HepG2 (cell line): ENCODE data around the gene SMCO4. TPM values are rescaled to one million over a fixed set of nuclear protein-coding genes. Genes with fewer than 3 reads are reported as not detected.
A peak's percentile ranks its signal among the peaks of the same experiment; 100 is the strongest.

Experiments used
- AHR ChIP-seq: IDR thresholded peaks from 2 replicates; pipeline ENCODE4 v1.6.1; 2018; ENCODE audit warnings: missing genetic modification reagents, missing compliant biosample characterization
- ARNTL ChIP-seq: sonication (generic); formaldehyde crosslinking; IDR thresholded peaks from 2 replicates; pipeline ENCODE4 v1.4.0; 2020; ENCODE audit warnings: mild to moderate bottlenecking, missing genetic modification reagents
- GATAD1 ChIP-seq: IDR thresholded peaks from 2 replicates; pipeline ENCODE4 v1.6.1; 2016; ENCODE audit warnings: missing genetic modification reagents, missing compliant biosample characterization
- HES4 ChIP-seq: sonication (generic); formaldehyde crosslinking; IDR thresholded peaks from 2 replicates; pipeline ENCODE4 v1.9.0; 2021; ENCODE audit warnings: mild to moderate bottlenecking, missing genetic modification reagents, borderline replicate concordance
- MAFG ChIP-seq: sonication (generic); formaldehyde crosslinking; IDR thresholded peaks from 2 replicates; pipeline ENCODE4 v1.5.1; 2020; ENCODE audit warnings: mild to moderate bottlenecking, missing genetic modification reagents
- MAZ ChIP-seq, 2 experiments: sonication (generic) in 1 of 2; formaldehyde crosslinking in 1 of 2; IDR thresholded peaks; 2 replicates each; pipeline versions ENCODE4 v1.5.0 to v1.6.1; 2012 to 2020; ENCODE audit warnings: low read depth in 2 of 2, mild to moderate bottlenecking in 2 of 2, borderline replicate concordance in 1 of 2, improper control_type of control experiment in 1 of 2, low read length in 1 of 2, missing genetic modification reagents in 1 of 2, moderate library complexity in 1 of 2
- MEIS2 ChIP-seq: sonication (generic); formaldehyde crosslinking; IDR thresholded peaks from 2 replicates; pipeline ENCODE4 v1.9.0; 2021; ENCODE audit warnings: mild to moderate bottlenecking, missing genetic modification reagents
- MIER3 ChIP-seq: IDR thresholded peaks from 2 replicates; pipeline ENCODE4 v1.6.1; 2016; ENCODE audit warnings: missing compliant biosample characterization, borderline replicate concordance
- NKX3-1 ChIP-seq: sonication (generic); formaldehyde crosslinking; IDR thresholded peaks from 2 replicates; pipeline ENCODE4 v1.5.0; 2020; ENCODE audit warnings: missing genetic modification reagents
- RBM22 ChIP-seq: fragments of 200-400 bp; formaldehyde crosslinking; optimal IDR thresholded peaks from 2 replicates; pipeline ENCODE3; 2017; ENCODE audit warnings: mild to moderate bottlenecking, low read length, moderate library complexity
- REPIN1 ChIP-seq: sonication (generic); formaldehyde crosslinking; IDR thresholded peaks from 2 replicates; pipeline ENCODE4 v1.8.0; 2022; ENCODE audit warnings: missing genetic modification reagents, low read depth, mild to moderate bottlenecking, borderline replicate concordance
- RFXAP ChIP-seq: sonication (generic); formaldehyde crosslinking; IDR thresholded peaks from 2 replicates; pipeline ENCODE4 v1.4.0; 2020; ENCODE audit warnings: missing genetic modification reagents, borderline replicate concordance
- SRSF4 ChIP-seq: fragments of 200-400 bp; formaldehyde crosslinking; IDR thresholded peaks from one replicate; pipeline ENCODE4 v1.6.1; 2018; ENCODE audit warnings: mild to moderate bottlenecking, low read depth, low read length, moderate library complexity; ENCODE audit not compliant: poor library complexity, severe bottlenecking
- ZFX ChIP-seq: sonication (generic); formaldehyde crosslinking; IDR thresholded peaks from 2 replicates; pipeline ENCODE4 v1.4.0; 2020; ENCODE audit warnings: mild to moderate bottlenecking, low read depth, missing genetic modification reagents, moderate library complexity
- ZFY ChIP-seq: sonication (generic); formaldehyde crosslinking; IDR thresholded peaks from 2 replicates; pipeline ENCODE4 v1.4.0; 2020; ENCODE audit warnings: missing genetic modification reagents
- ZNF160 ChIP-seq: sonication (generic); formaldehyde crosslinking; IDR thresholded peaks from 2 replicates; pipeline ENCODE4 v1.8.0; 2022; ENCODE audit warnings: mild to moderate bottlenecking, inconsistent platforms, missing genetic modification reagents
- ZNF441 ChIP-seq: sonication (generic); formaldehyde crosslinking; IDR thresholded peaks from 2 replicates; pipeline ENCODE4 v1.7.0; 2021; ENCODE audit warnings: missing genetic modification reagents, borderline replicate concordance
- ZNF484 ChIP-seq: sonication (generic); formaldehyde crosslinking; IDR thresholded peaks from 2 replicates; pipeline ENCODE4 v1.5.1; 2020; ENCODE audit warnings: mild to moderate bottlenecking, low read depth, missing genetic modification reagents, borderline replicate concordance
- ZNF563 ChIP-seq: sonication (generic); formaldehyde crosslinking; IDR thresholded peaks from 2 replicates; pipeline ENCODE4 v1.8.0; 2022; ENCODE audit warnings: mild to moderate bottlenecking, moderate library complexity, missing genetic modification reagents
- ZNF615 ChIP-seq: sonication (generic); formaldehyde crosslinking; IDR thresholded peaks from 2 replicates; pipeline ENCODE4 v1.5.0; 2020; ENCODE audit warnings: mild to moderate bottlenecking, missing genetic modification reagents, borderline replicate concordance
- ZNF724P ChIP-seq: sonication (generic); formaldehyde crosslinking; IDR thresholded peaks from 2 replicates; pipeline ENCODE4 v1.8.0; 2022; ENCODE audit warnings: missing genetic modification reagents, borderline replicate concordance
- ZSCAN21 ChIP-seq: sonication (generic); formaldehyde crosslinking; IDR thresholded peaks from 2 replicates; pipeline ENCODE4 v1.8.0; 2022; ENCODE audit warnings: mild to moderate bottlenecking, missing genetic modification reagents, moderate library complexity, borderline replicate concordance
- ZSCAN25 ChIP-seq: sonication (generic); formaldehyde crosslinking; IDR thresholded peaks from 2 replicates; pipeline ENCODE4 v1.8.0; 2022; ENCODE audit warnings: mild to moderate bottlenecking, missing genetic modification reagents
- polyA plus RNA-seq, 8 experiments: library from polyadenylated mRNA; depleted of rRNA in 3 of 8; stranded (reverse) in 7 of 8; unstranded in 1 of 8; fragments of >200 nt; fragmentation: Illumina TruSeq in 4 of 8; extraction: Trizol in 4 of 8; gene quantifications; 2 replicates each; pipeline versions ENCODE4 v1.2.1 to v1.2.3, GENCODE V29; 2011 to 2016; ENCODE audit warnings: low read depth in 4 of 8, missing spikeins in 1 of 8, mixed read lengths in 1 of 8; ENCODE audit not compliant: insufficient read depth in 1 of 8
- total RNA-seq, 5 experiments: library from RNA; depleted of rRNA; stranded (reverse); fragments of >200 nt; fragmentation: Illumina TruSeq; extraction: Trizol; gene quantifications; 2 replicates each; pipeline ENCODE4 v1.2.3, GENCODE V29; 2016; ENCODE audit warnings: low read depth in 1 of 5
- TF ChIP-seq, protein P1 (sequence below): sonication (generic); formaldehyde crosslinking; IDR thresholded peaks from 2 replicates; pipeline ENCODE4 v1.4.0; 2020; ENCODE audit warnings: missing genetic modification reagents, borderline replicate concordance
- TF ChIP-seq, protein P2 (sequence below): sonication (generic); formaldehyde crosslinking; IDR thresholded peaks from 2 replicates; pipeline ENCODE4 v1.8.0; 2022; ENCODE audit warnings: low read depth, missing genetic modification reagents

Gene SMCO4
- total and polyA plus RNA-seq, 2 of the 13 experiments (the other 11 are each of a cell fraction or from before 2014, with no cell fraction given), result 10.6 to 28.5 TPM

DNA sequence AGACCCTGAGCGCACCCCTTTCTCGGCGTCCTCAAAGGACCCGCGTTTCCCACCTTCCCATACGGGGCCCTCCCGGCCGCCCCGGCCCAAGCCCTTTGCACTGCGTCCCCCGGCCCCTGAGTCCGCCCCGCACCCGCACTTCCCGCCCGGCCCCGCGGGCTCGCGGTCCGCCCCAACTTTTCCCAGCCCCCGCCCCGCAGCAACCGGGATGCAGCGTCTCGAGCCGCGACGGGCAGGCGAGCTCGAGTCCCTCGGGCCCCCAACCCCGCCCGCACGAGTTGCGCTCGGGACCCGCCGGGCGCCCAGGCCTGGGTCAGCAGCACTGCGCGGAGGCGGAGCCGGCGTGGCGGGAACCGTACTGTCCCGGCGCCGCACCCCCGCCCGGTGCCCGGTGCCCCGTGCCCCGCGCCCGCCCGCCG, 371 bp downstream of the SMCO4 start (continued):
- TF ChIP-seq MAZ (IDR thresholded peaks at IDR 0.05; ENCODE audit: borderline replicate concordance, low read depth, low read length), result 0 out of 2 replicates have a peak, but pooled peaks have one; percentile 19
- no peak; the same call in 1 of the 2 replicates for TF ChIP-seq MAZ (CRISPR knock-in tag; IDR thresholded peaks at IDR 0.05; ENCODE audit: low read depth)
- TF ChIP-seq REPIN1 (CRISPR knock-in tag), result no peak
- peak; percentile 22; the same call in 1 of the 2 replicates for TF ChIP-seq ZFX
- TF ChIP-seq ARNTL (CRISPR knock-in tag), result no peak
- TF ChIP-seq, protein P1, sequence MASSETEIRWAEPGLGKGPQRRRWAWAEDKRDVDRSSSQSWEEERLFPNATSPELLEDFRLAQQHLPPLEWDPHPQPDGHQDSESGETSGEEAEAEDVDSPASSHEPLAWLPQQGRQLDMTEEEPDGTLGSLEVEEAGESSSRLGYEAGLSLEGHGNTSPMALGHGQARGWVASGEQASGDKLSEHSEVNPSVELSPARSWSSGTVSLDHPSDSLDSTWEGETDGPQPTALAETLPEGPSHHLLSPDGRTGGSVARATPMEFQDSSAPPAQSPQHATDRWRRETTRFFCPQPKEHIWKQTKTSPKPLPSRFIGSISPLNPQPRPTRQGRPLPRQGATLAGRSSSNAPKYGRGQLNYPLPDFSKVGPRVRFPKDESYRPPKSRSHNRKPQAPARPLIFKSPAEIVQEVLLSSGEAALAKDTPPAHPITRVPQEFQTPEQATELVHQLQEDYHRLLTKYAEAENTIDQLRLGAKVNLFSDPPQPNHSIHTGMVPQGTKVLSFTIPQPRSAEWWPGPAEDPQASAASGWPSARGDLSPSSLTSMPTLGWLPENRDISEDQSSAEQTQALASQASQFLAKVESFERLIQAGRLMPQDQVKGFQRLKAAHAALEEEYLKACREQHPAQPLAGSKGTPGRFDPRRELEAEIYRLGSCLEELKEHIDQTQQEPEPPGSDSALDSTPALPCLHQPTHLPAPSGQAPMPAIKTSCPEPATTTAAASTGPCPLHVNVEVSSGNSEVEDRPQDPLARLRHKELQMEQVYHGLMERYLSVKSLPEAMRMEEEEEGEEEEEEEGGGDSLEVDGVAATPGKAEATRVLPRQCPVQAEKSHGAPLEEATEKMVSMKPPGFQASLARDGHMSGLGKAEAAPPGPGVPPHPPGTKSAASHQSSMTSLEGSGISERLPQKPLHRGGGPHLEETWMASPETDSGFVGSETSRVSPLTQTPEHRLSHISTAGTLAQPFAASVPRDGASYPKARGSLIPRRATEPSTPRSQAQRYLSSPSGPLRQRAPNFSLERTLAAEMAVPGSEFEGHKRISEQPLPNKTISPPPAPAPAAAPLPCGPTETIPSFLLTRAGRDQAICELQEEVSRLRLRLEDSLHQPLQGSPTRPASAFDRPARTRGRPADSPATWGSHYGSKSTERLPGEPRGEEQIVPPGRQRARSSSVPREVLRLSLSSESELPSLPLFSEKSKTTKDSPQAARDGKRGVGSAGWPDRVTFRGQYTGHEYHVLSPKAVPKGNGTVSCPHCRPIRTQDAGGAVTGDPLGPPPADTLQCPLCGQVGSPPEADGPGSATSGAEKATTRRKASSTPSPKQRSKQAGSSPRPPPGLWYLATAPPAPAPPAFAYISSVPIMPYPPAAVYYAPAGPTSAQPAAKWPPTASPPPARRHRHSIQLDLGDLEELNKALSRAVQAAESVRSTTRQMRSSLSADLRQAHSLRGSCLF (CRISPR knock-in tag), result no peak
- no peak for TF ChIP-seq SRSF4
- TF ChIP-seq ZNF563 (CRISPR knock-in tag), result peak; percentile 53; the same call in 1 of the 2 replicates
- TF ChIP-seq NKX3-1 (CRISPR knock-in tag), result no peak
- 0 out of 2 replicates have a peak, but pooled peaks have one; percentile 10 for TF ChIP-seq ZNF441 (CRISPR knock-in tag)
- TF ChIP-seq, protein P2, sequence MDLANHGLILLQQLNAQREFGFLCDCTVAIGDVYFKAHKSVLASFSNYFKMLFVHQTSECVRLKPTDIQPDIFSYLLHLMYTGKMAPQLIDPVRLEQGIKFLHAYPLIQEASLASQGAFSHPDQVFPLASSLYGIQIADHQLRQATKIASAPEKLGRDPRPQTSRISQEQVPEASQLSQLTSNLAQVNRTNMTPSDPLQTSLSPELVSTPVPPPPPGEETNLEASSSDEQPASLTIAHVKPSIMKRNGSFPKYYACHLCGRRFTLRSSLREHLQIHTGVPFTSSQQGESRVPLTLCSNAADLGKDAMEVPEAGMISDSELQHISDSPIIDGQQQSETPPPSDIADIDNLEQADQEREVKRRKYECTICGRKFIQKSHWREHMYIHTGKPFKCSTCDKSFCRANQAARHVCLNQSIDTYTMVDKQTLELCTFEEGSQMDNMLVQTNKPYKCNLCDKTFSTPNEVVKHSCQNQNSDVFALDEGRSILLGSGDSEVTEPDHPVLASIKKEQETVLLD, result no peak
- TF ChIP-seq MIER3 (CRISPR knock-in tag), result no peak
- peak; percentile 55; the same call in 1 of the 2 replicates for TF ChIP-seq ZFY
- no peak for TF ChIP-seq RBM22
- TF ChIP-seq AHR, result no peak
- 0 out of 2 replicates have a peak, but pooled peaks have one; percentile 4 for TF ChIP-seq GATAD1
- no peak; the same call in 1 of the 2 replicates for TF ChIP-seq ZSCAN21
- TF ChIP-seq MEIS2 (CRISPR knock-in tag), result 0 out of 2 replicates have a peak, but pooled peaks have one; percentile 35
- TF ChIP-seq ZSCAN25 (CRISPR knock-in tag), result 0 out of 2 replicates have a peak, but pooled peaks have one; percentile 26
- TF ChIP-seq ZNF615 (CRISPR knock-in tag), result no peak
- no peak for TF ChIP-seq RFXAP (CRISPR knock-in tag)
- TF ChIP-seq HES4 (CRISPR knock-in tag), result 0 out of 2 replicates have a peak, but pooled peaks have one; percentile 25
- no peak for TF ChIP-seq ZNF484
- TF ChIP-seq MAFG (CRISPR knock-in tag), result no peak
- no peak for TF ChIP-seq ZNF724P (CRISPR knock-in tag)
- 0 out of 2 replicates have a peak, but pooled peaks have one; percentile 1 for TF ChIP-seq ZNF160 (CRISPR knock-in tag)
